Measurements from ENCODE around the gene CREB5. TPM values are rescaled to one million over a fixed set of nuclear protein-coding genes. Genes with fewer than 3 reads are reported as not detected.
"Not testable (repeated sequence)": the region's sequence is repeated elsewhere in the genome, so short reads cannot be mapped to it uniquely, and the experiment has no call there.

The CREB5 gene
- total RNA-seq, 5 donors from 2014 or later (not counting 1 experiment from before 2014, with no cell fraction given), result 0.03 to 0.58 (median 0.23) TPM

DNA sequence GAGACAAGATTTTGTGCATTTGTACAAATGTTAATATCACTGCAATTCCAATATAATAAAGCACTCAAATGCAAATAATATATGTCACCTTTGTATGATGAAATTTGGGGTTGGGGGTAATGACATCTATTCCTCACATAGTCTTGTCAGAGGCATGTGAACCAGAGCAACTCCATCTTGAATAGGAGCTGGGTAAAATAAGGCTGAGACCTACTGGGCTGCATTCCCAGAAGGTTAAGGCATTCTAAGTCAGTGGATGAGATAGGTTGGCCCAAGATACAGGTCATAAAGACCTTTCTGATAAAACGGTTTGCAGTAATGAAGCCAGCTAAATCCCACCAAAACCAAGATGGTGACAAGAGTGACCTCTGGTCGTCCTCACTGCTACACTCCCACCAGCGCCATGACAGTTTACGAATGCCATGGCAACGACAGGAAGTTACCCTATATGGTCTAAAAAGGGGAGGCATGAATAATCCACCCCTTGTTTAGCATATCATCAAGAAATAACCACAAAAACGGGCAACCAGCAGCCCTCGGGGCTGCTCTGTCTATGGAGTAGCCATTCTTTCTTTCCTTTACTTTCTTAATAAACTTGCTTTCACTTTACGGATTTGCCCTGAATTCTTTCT lies 413.6 kb downstream of the CREB5 start:
- H3K4me1 Mint-ChIP-seq; H3K9me3 ChIP-seq; ATAC-seq (replicated peaks in 1 of 4); H3K4me3 ChIP-seq (ENCODE audit: control insufficient read depth in 1 of 2, extremely low read depth in 1 of 2, low read length in 1 of 2); DNase-seq; CTCF ChIA-PET; H3K36me3 ChIP-seq (ENCODE audit: control insufficient read depth in 2 of 2, extremely low read depth in 1 of 2, insufficient read depth in 1 of 2, low read length in 1 of 2); H3K4me1 ChIP-seq (ENCODE audit: control insufficient read depth in 1 of 2, extremely low read depth in 1 of 2, insufficient read depth in 2 of 2, low read length in 2 of 2); POLR2A ChIA-PET; H3K4me3 Mint-ChIP-seq; H3K27ac ChIP-seq (ENCODE audit: low read length); H3K9me3 Mint-ChIP-seq; H3K27ac Mint-ChIP-seq; H3K36me3 Mint-ChIP-seq; H3K27me3 ChIP-seq (replicated peaks in 1 of 2; ENCODE audit: control insufficient read depth in 2 of 2, extremely low read depth in 1 of 2, insufficient read depth in 2 of 2, low read length in 1 of 2): not testable (repeated sequence)
- H3K27me3 Mint-ChIP-seq, result peaks cover 17 to 21% of the 10 kb centered on the region in 2 donors
- 82% methylated on average over 4 of the region's 8 CpGs for WGBS (ENCODE audit: insufficient coverage)

DNA sequence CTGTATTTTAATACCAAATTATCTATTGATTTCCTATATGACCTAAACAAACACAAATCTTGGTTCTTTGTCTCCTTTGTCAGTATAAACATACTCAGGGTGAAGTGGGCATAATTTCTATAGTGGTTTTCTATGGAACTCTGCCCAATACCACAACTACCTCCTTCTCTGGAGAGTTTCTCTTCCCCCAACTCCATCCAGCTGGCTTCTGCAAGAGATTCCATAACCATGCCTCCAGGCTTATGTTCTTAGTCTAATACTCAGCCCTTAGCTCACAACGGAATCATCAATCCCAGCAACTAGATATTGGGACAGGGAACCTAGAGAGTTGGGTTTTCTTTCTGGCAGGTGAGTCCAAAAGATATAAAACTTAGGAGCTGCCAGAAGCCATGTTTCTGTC lies 418.5 kb downstream of the CREB5 start:
- Histone ChIP-seq H3K4me1 (ENCODE audit: control insufficient read depth in 1 of 2, extremely low read depth in 1 of 2, insufficient read depth in 2 of 2, low read length in 2 of 2) (no peaks in the 10 kb centered on the region), H3K9me3 (no peaks in the 10 kb centered on the region), H3K27me3 (replicated peaks in 1 of 2; ENCODE audit: control insufficient read depth in 2 of 2, extremely low read depth in 1 of 2, insufficient read depth in 2 of 2, low read length in 1 of 2) (no peaks in the 10 kb centered on the region), H3K27ac (ENCODE audit: low read length) (no peak overlapping the region), H3K4me3 (ENCODE audit: control insufficient read depth in 1 of 2, extremely low read depth in 1 of 2, low read length in 1 of 2) (no peak overlapping the region), H3K36me3 (ENCODE audit: control insufficient read depth in 2 of 2, extremely low read depth in 1 of 2, insufficient read depth in 1 of 2, low read length in 1 of 2) (no peaks in the 10 kb centered on the region)
- Mint-ChIP-seq H3K4me1 (no peaks in the 10 kb centered on the region), H3K9me3 (peaks cover 0 to 5% (median 0%) of the 10 kb centered on the region in 3 donors), H3K27me3 (peaks cover 1 to 13% of the 10 kb centered on the region in 2 donors), H3K27ac (no peak overlapping the region), H3K4me3 (no peak overlapping the region), H3K36me3 (no peaks in the 10 kb centered on the region)
- no CpG with 5 or more reads among the region's 1 CpG for WGBS (ENCODE audit: insufficient coverage)
- ATAC-seq (replicated peaks in 1 of 4) (no peak), DNase-seq (no peak)
- CTCF ChIA-PET, result interaction anchor here in 1 of 2 donors (0.9 kb wide), 1 partner anchor 10 kb away, joined by 3 read pairs; no protein-coding TSS in a partner anchor
- POLR2A ChIA-PET, result no interaction called here

DNA sequence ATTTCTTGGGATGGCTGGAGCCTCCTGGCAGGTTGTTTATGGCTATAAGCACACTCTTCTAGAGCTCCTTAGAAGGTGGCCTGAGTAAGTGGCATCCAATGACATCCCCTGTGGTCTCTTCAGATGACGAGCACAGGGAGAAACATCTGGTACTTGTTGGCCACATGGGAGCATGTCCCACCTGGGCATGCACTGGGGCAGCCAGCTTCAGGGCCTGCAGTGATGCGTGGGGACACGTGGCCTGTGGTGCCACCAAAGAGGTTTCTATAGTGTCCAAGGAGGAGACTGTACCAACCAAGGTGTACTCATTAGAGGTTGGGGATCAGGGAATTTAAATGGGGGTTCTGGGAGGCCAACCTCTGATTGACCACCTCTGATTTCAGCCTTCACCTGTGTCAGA lies 420.4 kb downstream of the CREB5 start:
- no peak overlapping the region for H3K4me3 Mint-ChIP-seq
- no peak for ATAC-seq (replicated peaks in 1 of 4)
- no peak for DNase-seq
- Histone ChIP-seq H3K4me1 (ENCODE audit: control insufficient read depth in 1 of 2, extremely low read depth in 1 of 2, insufficient read depth in 2 of 2, low read length in 2 of 2) (no peaks in the 10 kb centered on the region), H3K9me3 (no peaks in the 10 kb centered on the region), H3K36me3 (ENCODE audit: control insufficient read depth in 2 of 2, extremely low read depth in 1 of 2, insufficient read depth in 1 of 2, low read length in 1 of 2) (no peaks in the 10 kb centered on the region), H3K4me3 (ENCODE audit: control insufficient read depth in 1 of 2, extremely low read depth in 1 of 2, low read length in 1 of 2) (no peak overlapping the region), H3K27me3 (replicated peaks in 1 of 2; ENCODE audit: control insufficient read depth in 2 of 2, extremely low read depth in 1 of 2, insufficient read depth in 2 of 2, low read length in 1 of 2) (no peaks in the 10 kb centered on the region), H3K27ac (ENCODE audit: low read length) (no peak overlapping the region)
- H3K36me3 Mint-ChIP-seq, result no peaks in the 10 kb centered on the region
- 67% methylated on average over 1 of the region's 3 CpGs for WGBS (ENCODE audit: insufficient coverage)
- H3K9me3 Mint-ChIP-seq, result no peaks in the 10 kb centered on the region
- POLR2A ChIA-PET, result no interaction called here
- H3K27ac Mint-ChIP-seq, result no peak overlapping the region
- CTCF ChIA-PET, result no interaction called here
- peaks cover 1 to 3% of the 10 kb centered on the region in 2 donors for H3K27me3 Mint-ChIP-seq
- H3K4me1 Mint-ChIP-seq, result no peaks in the 10 kb centered on the region

DNA sequence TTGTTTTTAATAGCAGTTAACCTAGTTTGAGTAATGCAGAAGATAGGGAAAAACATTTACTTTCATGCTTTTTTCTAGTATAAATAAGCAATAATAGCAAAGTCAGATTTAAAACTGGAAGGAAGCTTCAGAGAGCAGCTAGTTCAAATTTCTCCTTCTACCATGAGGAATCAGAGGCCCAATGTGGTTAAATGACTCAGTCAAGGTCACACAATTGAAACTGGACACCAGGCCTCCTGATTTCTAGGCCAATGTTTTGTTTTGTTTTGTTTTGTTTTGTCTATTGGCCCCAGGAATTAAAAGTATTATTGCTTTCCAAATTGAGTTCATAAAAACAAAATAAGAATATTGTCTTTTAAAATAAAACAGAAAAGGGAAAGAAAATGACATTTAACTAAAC lies 423.5 kb downstream of the CREB5 start:
- ATAC-seq (replicated peaks in 1 of 4) (no peak), DNase-seq (no peak)
- POLR2A ChIA-PET, result no interaction called here
- Mint-ChIP-seq H3K36me3 (no peaks in the 10 kb centered on the region), H3K4me3 (no peak overlapping the region), H3K27ac (no peak overlapping the region), H3K4me1 (no peaks in the 10 kb centered on the region), H3K27me3 (peaks cover 0 to 3% of the 10 kb centered on the region in 2 donors), H3K9me3 (no peaks in the 10 kb centered on the region)
- Histone ChIP-seq H3K4me1 (ENCODE audit: control insufficient read depth in 1 of 2, extremely low read depth in 1 of 2, insufficient read depth in 2 of 2, low read length in 2 of 2) (no peaks in the 10 kb centered on the region), H3K9me3 (no peaks in the 10 kb centered on the region), H3K27ac (ENCODE audit: low read length) (no peak overlapping the region), H3K36me3 (ENCODE audit: control insufficient read depth in 2 of 2, extremely low read depth in 1 of 2, insufficient read depth in 1 of 2, low read length in 1 of 2) (no peaks in the 10 kb centered on the region), H3K27me3 (replicated peaks in 1 of 2; ENCODE audit: control insufficient read depth in 2 of 2, extremely low read depth in 1 of 2, insufficient read depth in 2 of 2, low read length in 1 of 2) (no peaks in the 10 kb centered on the region), H3K4me3 (ENCODE audit: control insufficient read depth in 1 of 2, extremely low read depth in 1 of 2, low read length in 1 of 2) (no peak overlapping the region)
- CTCF ChIA-PET, result no interaction called here

DNA sequence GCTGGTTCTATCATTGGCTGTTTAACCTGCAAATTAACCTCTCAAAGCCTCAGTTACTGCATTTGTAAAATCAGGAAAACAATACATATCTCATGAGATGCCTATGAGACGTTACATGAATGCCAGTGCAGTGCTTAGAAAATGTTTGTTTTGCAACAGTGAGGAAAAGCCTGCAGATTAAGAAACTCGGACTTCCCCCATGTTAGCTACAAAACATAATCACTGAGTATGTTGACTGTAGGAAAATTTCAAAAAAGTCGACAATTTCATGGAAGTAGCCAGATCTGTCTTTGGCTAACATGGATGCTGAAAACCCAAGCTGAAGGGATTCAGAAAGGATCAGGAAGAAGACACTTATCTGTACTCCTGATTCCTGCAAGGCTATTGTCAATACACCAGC lies 424.4 kb downstream of the CREB5 start:
- CTCF ChIA-PET, result no interaction called here

DNA sequence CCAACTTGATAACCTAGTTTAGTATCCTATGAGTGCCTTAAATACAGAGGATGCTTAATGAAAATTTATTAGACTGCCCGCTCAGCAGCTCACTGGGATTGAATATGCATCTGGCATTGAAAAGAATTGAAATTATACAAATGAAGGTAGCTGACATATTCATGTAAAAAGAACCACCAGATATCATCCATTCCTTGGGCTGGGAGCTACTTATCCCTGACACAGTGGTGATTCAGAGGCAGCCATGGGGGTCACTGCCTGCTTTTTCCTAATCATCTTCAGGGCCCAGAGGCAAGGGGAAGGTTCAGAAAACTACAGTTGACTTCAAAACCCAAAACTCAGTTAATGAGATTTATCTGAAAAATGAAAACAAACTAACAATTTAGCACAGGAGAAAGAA lies 424.9 kb downstream of the CREB5 start:
- no peaks in the 10 kb centered on the region for H3K36me3 Mint-ChIP-seq
- H3K4me3 Mint-ChIP-seq, result no peak overlapping the region
- no peaks in the 10 kb centered on the region for H3K4me1 ChIP-seq (ENCODE audit: control insufficient read depth in 1 of 2, extremely low read depth in 1 of 2, insufficient read depth in 2 of 2, low read length in 2 of 2)
- H3K4me3 ChIP-seq (ENCODE audit: control insufficient read depth in 1 of 2, extremely low read depth in 1 of 2, low read length in 1 of 2), result no peak overlapping the region
- H3K36me3 ChIP-seq (ENCODE audit: control insufficient read depth in 2 of 2, extremely low read depth in 1 of 2, insufficient read depth in 1 of 2, low read length in 1 of 2), result no peaks in the 10 kb centered on the region
- no peaks in the 10 kb centered on the region for H3K9me3 Mint-ChIP-seq
- H3K27ac ChIP-seq (ENCODE audit: low read length), result no peak overlapping the region
- no peaks in the 10 kb centered on the region for H3K9me3 ChIP-seq
- H3K27ac Mint-ChIP-seq, result no peak overlapping the region
- no peak for ATAC-seq (replicated peaks in 1 of 4)
- no CpG with 5 or more reads among the region's 1 CpG for WGBS (ENCODE audit: insufficient coverage)
- CTCF ChIA-PET, result no interaction called here
- POLR2A ChIA-PET, result no interaction called here
- no peaks in the 10 kb centered on the region for H3K27me3 ChIP-seq (replicated peaks in 1 of 2; ENCODE audit: control insufficient read depth in 2 of 2, extremely low read depth in 1 of 2, insufficient read depth in 2 of 2, low read length in 1 of 2)
- H3K4me1 Mint-ChIP-seq, result no peaks in the 10 kb centered on the region
- DNase-seq, result no peak
- peaks cover 1 to 9% of the 10 kb centered on the region in 2 donors for H3K27me3 Mint-ChIP-seq

More for the DNA sequence above, 424.4 kb downstream of the CREB5 start:
- Mint-ChIP-seq H3K27me3 (peaks cover 0 to 5% of the 10 kb centered on the region in 2 donors), H3K27ac (no peak overlapping the region), H3K4me1 (no peaks in the 10 kb centered on the region), H3K4me3 (no peak overlapping the region), H3K36me3 (no peaks in the 10 kb centered on the region), H3K9me3 (no peaks in the 10 kb centered on the region)
- DNase-seq (no peak), ATAC-seq (replicated peaks in 1 of 4) (no peak)
- POLR2A ChIA-PET, result no interaction called here
- Histone ChIP-seq H3K36me3 (ENCODE audit: control insufficient read depth in 2 of 2, extremely low read depth in 1 of 2, insufficient read depth in 1 of 2, low read length in 1 of 2) (no peaks in the 10 kb centered on the region), H3K4me1 (ENCODE audit: control insufficient read depth in 1 of 2, extremely low read depth in 1 of 2, insufficient read depth in 2 of 2, low read length in 2 of 2) (no peaks in the 10 kb centered on the region), H3K27me3 (replicated peaks in 1 of 2; ENCODE audit: control insufficient read depth in 2 of 2, extremely low read depth in 1 of 2, insufficient read depth in 2 of 2, low read length in 1 of 2) (no peaks in the 10 kb centered on the region), H3K4me3 (ENCODE audit: control insufficient read depth in 1 of 2, extremely low read depth in 1 of 2, low read length in 1 of 2) (no peak overlapping the region), H3K9me3 (no peaks in the 10 kb centered on the region), H3K27ac (ENCODE audit: low read length) (no peak overlapping the region)
- WGBS (ENCODE audit: insufficient coverage), result 80% methylated on average over 1 of the region's 3 CpGs

GRCh38 chr7:28840592-28840995 lies 428.3 kb downstream of the CREB5 start:
- Histone ChIP-seq H3K9me3 (no peaks in the 10 kb centered on the region), H3K36me3 (ENCODE audit: control insufficient read depth in 2 of 2, extremely low read depth in 1 of 2, insufficient read depth in 1 of 2, low read length in 1 of 2) (no peaks in the 10 kb centered on the region), H3K4me3 (ENCODE audit: control insufficient read depth in 1 of 2, extremely low read depth in 1 of 2, low read length in 1 of 2) (no peak overlapping the region), H3K4me1 (ENCODE audit: control insufficient read depth in 1 of 2, extremely low read depth in 1 of 2, insufficient read depth in 2 of 2, low read length in 2 of 2) (no peaks in the 10 kb centered on the region), H3K27me3 (replicated peaks in 1 of 2; ENCODE audit: control insufficient read depth in 2 of 2, extremely low read depth in 1 of 2, insufficient read depth in 2 of 2, low read length in 1 of 2) (no peaks in the 10 kb centered on the region), H3K27ac (ENCODE audit: low read length) (no peak overlapping the region)
- 83% methylated on average over 1 of the region's 3 CpGs for WGBS (ENCODE audit: insufficient coverage)
- ATAC-seq (replicated peaks in 1 of 4) (no peak), DNase-seq (no peak)
- Mint-ChIP-seq H3K36me3 (no peaks in the 10 kb centered on the region), H3K4me1 (no peaks in the 10 kb centered on the region), H3K4me3 (no peak overlapping the region), H3K9me3 (no peaks in the 10 kb centered on the region), H3K27me3 (peaks cover 22 to 29% of the 10 kb centered on the region in 2 donors), H3K27ac (no peak overlapping the region)
- POLR2A ChIA-PET, result no interaction called here
- CTCF ChIA-PET, result interaction anchor here in 1 of 2 donors (0.7 kb wide), 1 partner anchor 10 kb away, joined by 3 read pairs; no protein-coding TSS in a partner anchor

All from T-cell (primary cell).